Pancreas (tissue), 10 donors: Measurements from ENCODE around the gene OR13J1. TPM values are rescaled to one million over a fixed set of nuclear protein-coding genes. Genes with fewer than 3 reads are reported as not detected.

Source experiments
- ATAC-seq, 4 donors: fragments of 200-7000 bp; cut with Tn5 transposase; one replicate each; pipeline versions ENCODE4 v1.8.0 to v1.9.1; 2020; ENCODE audit warnings: mild to moderate bottlenecking in 4 of 4, moderate library complexity in 4 of 4
- DNase-seq, 6 donors: peaks; one replicate each; pipeline ENCODE4 v3.0.0-alpha.2; 2020
- FAIRE-seq: peaks from 2 replicates; lab custom pipeline; 2012; peaks lifted over from hg19 to GRCh38; lab: Jason Lieb, UNC
- H3K27ac ChIP-seq, 4 donors: fragments of 200-600 bp; sonication (generic); 1 replicate in 3 of 4; 2 replicates in 1 of 4; pipeline versions ENCODE4 v1.5.0 to v1.8.0; 2020
- H3K27me3 ChIP-seq, 4 donors: fragments of 200-600 bp; one replicate each; pipeline ENCODE4 v1.8.0; 2021
- H3K36me3 ChIP-seq, 3 donors: fragments of 200-600 bp; sonication (generic) in 1 of 3; one replicate each; pipeline versions ENCODE4 v1.5.0 to v1.8.0; 2020 to 2021
- H3K4me1 ChIP-seq, 3 donors: fragments of 200-600 bp; one replicate each; pipeline ENCODE4 v1.8.0; 2021
- H3K4me3 ChIP-seq, 4 donors: fragments of 200-600 bp; sonication (generic) in 2 of 4; one replicate each; pipeline versions ENCODE4 v1.5.0 to v1.8.0; 2020 to 2021
- H3K9me3 ChIP-seq, 4 donors: fragments of 200-600 bp; one replicate each; pipeline ENCODE4 v1.8.0; 2021
- WGBS, 2 donors: extraction: QIAGEN DNeasy Blood & Tissue Kit; methylation state at CpG; one replicate each; pipeline ENCODE4 v1.1.7; 2013; 5-methylcytosine and 5-hydroxymethylcytosine counted together
- intact Hi-C, 3 donors: fragments of 100-400 bp; cut with DNase I; formaldehyde crosslinking; loops; one replicate each; pipeline versions ENCODE4 v1.11.1 to v1.14.2; 2022
- polyA plus RNA-seq, 2 donors: library from polyadenylated mRNA; stranded (reverse); fragments of 200-250 nt; gene quantifications; one replicate each; pipeline ENCODE4 v1.2.3, GENCODE V29; 2013
- total RNA-seq, 6 donors: library from RNA; stranded (reverse); fragmentation: NEBNext Ultra II Directional in 4 of 6; extraction: Animal tissue kit (Norgen Biotek cat#: 25700) in 4 of 6; gene quantifications; one replicate each; pipeline versions ENCODE4 v1.2.1 to v1.2.4, GENCODE V29; 2021 to 2023
- TF ChIP-seq, protein P1 (sequence below), 4 donors: fragments of 200-600 bp; sonication (generic) in 3 of 4; IDR thresholded peaks; one replicate each; pipeline versions ENCODE4 v1.5.0 to v1.8.0; 2021; ENCODE audit warnings: antibody characterized with exemption in 4 of 4
- donor health status: healthy with polysubstance abuse.
- donor health status: DM: no; HTN: no; CAD: no; lungs with moderate emphysema.
- donor health status: DM: no; HTN: no; CAD: no.
- donor health status: control.
- donor health status: control.
- donor health status: Bipolar disorder and iron deficiency.
- donor health status: DM: yes; HTN: yes; CAD: no.
- donor health status: DM: no; HTN: no; CAD: no.
- donor health status: DM: no; HTN: no; CAD: no.
- donor health status: DM: yes; HTN: yes; CAD: no.

OR13J1 gene
- total and polyA plus RNA-seq, 8 donors = not detected

GRCh38 chr9:35826071-35826701, 44.0 kb downstream of the OR13J1 start:
- H3K9me3 ChIP-seq = no peaks in the 10 kb centered on the region
- ATAC-seq (peak; percentile 44 to 73 (median 64)), DNase-seq (peak in 2 of 6 donors; percentile 38 to 51), FAIRE-seq (no peak)
- H3K4me3 ChIP-seq = no peak overlapping the region
- TF ChIP-seq, protein P1, sequence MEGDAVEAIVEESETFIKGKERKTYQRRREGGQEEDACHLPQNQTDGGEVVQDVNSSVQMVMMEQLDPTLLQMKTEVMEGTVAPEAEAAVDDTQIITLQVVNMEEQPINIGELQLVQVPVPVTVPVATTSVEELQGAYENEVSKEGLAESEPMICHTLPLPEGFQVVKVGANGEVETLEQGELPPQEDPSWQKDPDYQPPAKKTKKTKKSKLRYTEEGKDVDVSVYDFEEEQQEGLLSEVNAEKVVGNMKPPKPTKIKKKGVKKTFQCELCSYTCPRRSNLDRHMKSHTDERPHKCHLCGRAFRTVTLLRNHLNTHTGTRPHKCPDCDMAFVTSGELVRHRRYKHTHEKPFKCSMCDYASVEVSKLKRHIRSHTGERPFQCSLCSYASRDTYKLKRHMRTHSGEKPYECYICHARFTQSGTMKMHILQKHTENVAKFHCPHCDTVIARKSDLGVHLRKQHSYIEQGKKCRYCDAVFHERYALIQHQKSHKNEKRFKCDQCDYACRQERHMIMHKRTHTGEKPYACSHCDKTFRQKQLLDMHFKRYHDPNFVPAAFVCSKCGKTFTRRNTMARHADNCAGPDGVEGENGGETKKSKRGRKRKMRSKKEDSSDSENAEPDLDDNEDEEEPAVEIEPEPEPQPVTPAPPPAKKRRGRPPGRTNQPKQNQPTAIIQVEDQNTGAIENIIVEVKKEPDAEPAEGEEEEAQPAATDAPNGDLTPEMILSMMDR (IDR thresholded peaks at IDR 0.05) = peak; percentile 52 to 68 (median 64)
- no peak overlapping the region for H3K27ac ChIP-seq
- WGBS, 2 donors = 26 to 29% methylated on average over 4 of the region's 4 CpGs
- intact Hi-C loops = no loop called here
- no peaks in the 10 kb centered on the region for H3K27me3 ChIP-seq
- H3K36me3 ChIP-seq = no peaks in the 10 kb centered on the region
- H3K4me1 ChIP-seq = peaks cover 5 to 8% (median 6%) of the 10 kb centered on the region in 3 donors

DNA sequence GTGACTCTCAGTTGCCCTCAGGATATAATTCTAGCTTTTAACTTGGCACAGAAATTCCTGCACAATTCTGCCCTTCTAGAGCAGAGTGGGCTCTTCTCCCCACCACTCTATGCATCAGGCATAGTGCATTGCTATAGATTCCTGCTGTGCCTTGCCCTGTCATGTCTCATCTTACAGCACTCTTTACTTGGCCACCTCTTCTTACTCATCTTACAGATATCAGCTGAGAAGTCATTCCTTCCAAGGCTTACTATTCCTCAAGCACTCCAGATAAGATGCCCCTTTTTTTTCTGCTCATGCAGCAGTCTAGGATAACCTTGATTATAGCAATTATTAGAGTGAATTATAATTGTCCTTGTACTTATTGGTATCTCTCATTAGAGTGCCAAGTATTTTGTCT, 47.3 kb downstream of the OR13J1 start:
- H3K4me3 ChIP-seq = no peak overlapping the region
- no peaks in the 10 kb centered on the region for H3K27me3 ChIP-seq
- no peak for ATAC-seq
- no peaks in the 10 kb centered on the region for H3K9me3 ChIP-seq
- no peak overlapping the region for H3K27ac ChIP-seq
- no peaks in the 10 kb centered on the region for H3K36me3 ChIP-seq
- H3K4me1 ChIP-seq = no peaks in the 10 kb centered on the region
- intact Hi-C loops = no loop called here
- TF ChIP-seq, protein P1 (IDR thresholded peaks at IDR 0.05) = no peak
- no peak for DNase-seq
- no peak for FAIRE-seq

GRCh38 chr9:35820076-35820475, 50.1 kb downstream of the OR13J1 start:
- no peaks in the 10 kb centered on the region for H3K27me3 ChIP-seq
- intact Hi-C loops = no loop called here
- H3K4me3 ChIP-seq = no peak overlapping the region
- FAIRE-seq = no peak
- no peak for ATAC-seq
- H3K36me3 ChIP-seq = no peaks in the 10 kb centered on the region
- H3K9me3 ChIP-seq = no peaks in the 10 kb centered on the region
- no peaks in the 10 kb centered on the region for H3K4me1 ChIP-seq
- DNase-seq = no peak
- H3K27ac ChIP-seq = no peak overlapping the region
- TF ChIP-seq, protein P1 (IDR thresholded peaks at IDR 0.05) = no peak

Other genes with a start within 250 kb of the OR13J1 start
- under 1 TPM in 4 of 6 donors, not detected in 2; 0.25 to 0.59 (median 0.46) TPM for gene SIT1, start 219.5 kb downstream of the OR13J1 start, total RNA-seq
- gene SIT1, start 219.5 kb downstream of the OR13J1 start, polyA plus RNA-seq = under 1 TPM; 0.27 to 0.45 TPM
- gene RMRP, start 212.4 kb downstream of the OR13J1 start, total RNA-seq = over 10,000 TPM in 4 of 6 donors, 1,000 to 10,000 TPM in 2; 3,151 to 15,171 (median 11,469) TPM
- gene RMRP, start 212.4 kb downstream of the OR13J1 start, polyA plus RNA-seq = 100 to 1,000 TPM in 1 of 2 donors, 10 to 100 TPM in 1; 80.5 to 300 TPM
- 10 to 100 TPM; 13.8 to 32.6 (median 19.0) TPM for gene CCDC107, start 212.1 kb downstream of the OR13J1 start, total RNA-seq
- 10 to 100 TPM; 55.4 to 84.7 TPM for gene CCDC107, start 212.1 kb downstream of the OR13J1 start, polyA plus RNA-seq
- 1 to 10 TPM in 3 of 6 donors, under 1 TPM in 3; 0.20 to 1.2 (median 0.98) TPM for gene ARHGEF39, start 205.2 kb downstream of the OR13J1 start, total RNA-seq
- 1 to 10 TPM; 1.4 to 2.0 TPM for gene ARHGEF39, start 205.2 kb downstream of the OR13J1 start, polyA plus RNA-seq
- 10 to 100 TPM in 2 of 6 donors, 1 to 10 TPM in 4; 1.2 to 75.6 (median 5.7) TPM for gene CA9, start 196.5 kb downstream of the OR13J1 start, total RNA-seq
- gene CA9, start 196.5 kb downstream of the OR13J1 start, polyA plus RNA-seq = 10 to 100 TPM in 1 of 2 donors, 1 to 10 TPM in 1; 9.2 to 17.9 TPM
- gene TPM2, start 180.5 kb downstream of the OR13J1 start, total RNA-seq = 10 to 100 TPM; 11.3 to 52.8 (median 22.6) TPM
- gene TPM2, start 180.5 kb downstream of the OR13J1 start, polyA plus RNA-seq = 100 to 1,000 TPM; 204 to 227 TPM
- 100 to 1,000 TPM in 2 of 6 donors, 10 to 100 TPM in 4; 72.0 to 141 (median 86.6) TPM for gene TLN1, start 138.2 kb downstream of the OR13J1 start, total RNA-seq
- 10 to 100 TPM; 64.5 to 72.7 TPM for gene TLN1, start 138.2 kb downstream of the OR13J1 start, polyA plus RNA-seq
- gene CREB3, start 137.7 kb downstream of the OR13J1 start, total RNA-seq = 10 to 100 TPM; 15.7 to 24.3 (median 18.8) TPM
- gene CREB3, start 137.7 kb downstream of the OR13J1 start, polyA plus RNA-seq = 10 to 100 TPM; 23.9 to 29.6 TPM
- gene GBA2, start 121.2 kb downstream of the OR13J1 start, total RNA-seq = 10 to 100 TPM; 22.0 to 40.6 (median 32.2) TPM
- 10 to 100 TPM; 69.5 to 91.3 TPM for gene GBA2, start 121.2 kb downstream of the OR13J1 start, polyA plus RNA-seq
- 10 to 100 TPM; 12.7 to 18.3 (median 15.0) TPM for gene RGP1, start 121.1 kb downstream of the OR13J1 start, total RNA-seq
- 1 to 10 TPM; 6.8 to 9.3 TPM for gene RGP1, start 121.1 kb downstream of the OR13J1 start, polyA plus RNA-seq
- 1 to 10 TPM in 1 of 6 donors, under 1 TPM in 1, not detected in 4; 0.67 to 2.3 TPM for gene MSMP, start 116.1 kb downstream of the OR13J1 start, total RNA-seq
- gene MSMP, start 116.1 kb downstream of the OR13J1 start, polyA plus RNA-seq = under 1 TPM in 1 of 2 donors, not detected in 1; 0.49 TPM
- 1 to 10 TPM; 2.2 to 7.9 (median 2.7) TPM for gene NPR2, start 78.8 kb downstream of the OR13J1 start, total RNA-seq
- 10 to 100 TPM in 1 of 2 donors, 1 to 10 TPM in 1; 8.3 to 14.6 TPM for gene NPR2, start 78.8 kb downstream of the OR13J1 start, polyA plus RNA-seq
- gene SPAG8, start 58.1 kb downstream of the OR13J1 start, total RNA-seq = 1 to 10 TPM in 2 of 6 donors, under 1 TPM in 4; 0.52 to 1.8 (median 0.83) TPM
- 1 to 10 TPM; 1.6 to 3.1 TPM for gene SPAG8, start 58.1 kb downstream of the OR13J1 start, polyA plus RNA-seq
- gene HINT2, start 55.4 kb downstream of the OR13J1 start, total RNA-seq = 10 to 100 TPM; 20.6 to 43.7 (median 29.7) TPM
- 10 to 100 TPM; 51.7 to 64.2 TPM for gene HINT2, start 55.4 kb downstream of the OR13J1 start, polyA plus RNA-seq
- not detected for gene FAM221B, start 41.7 kb downstream of the OR13J1 start, total RNA-seq
- under 1 TPM in 1 of 2 donors, not detected in 1; 0.11 TPM for gene FAM221B, start 41.7 kb downstream of the OR13J1 start, polyA plus RNA-seq
- 10 to 100 TPM in 1 of 6 donors, 1 to 10 TPM in 5; 4.9 to 10.3 (median 7.0) TPM for gene TMEM8B, start 41.2 kb downstream of the OR13J1 start, total RNA-seq
- gene TMEM8B, start 41.2 kb downstream of the OR13J1 start, polyA plus RNA-seq = 10 to 100 TPM; 11.1 to 17.2 TPM
- 1 to 10 TPM in 3 of 6 donors, under 1 TPM in 3; 0.43 to 1.5 (median 0.83) TPM for gene HRCT1, start 35.8 kb upstream of the OR13J1 start, total RNA-seq
- gene HRCT1, start 35.8 kb upstream of the OR13J1 start, polyA plus RNA-seq = 1 to 10 TPM in 1 of 2 donors, under 1 TPM in 1; 0.33 to 1.5 TPM
- gene SPAAR, start 39.1 kb upstream of the OR13J1 start, total RNA-seq = under 1 TPM in 5 of 6 donors, not detected in 1; 0.12 to 0.74 (median 0.44) TPM
- 1 to 10 TPM in 1 of 2 donors, under 1 TPM in 1; 0.31 to 1.6 TPM for gene SPAAR, start 39.1 kb upstream of the OR13J1 start, polyA plus RNA-seq
- gene OR2S2, start 87.8 kb upstream of the OR13J1 start, total RNA-seq = not detected
- not detected for gene OR2S2, start 87.8 kb upstream of the OR13J1 start, polyA plus RNA-seq
- gene RECK, start 166.5 kb upstream of the OR13J1 start, total RNA-seq = 1 to 10 TPM in 5 of 6 donors, under 1 TPM in 1; 0.95 to 4.6 (median 1.8) TPM
- 1 to 10 TPM; 1.4 to 2.0 TPM for gene RECK, start 166.5 kb upstream of the OR13J1 start, polyA plus RNA-seq